ENCODE measurements around the gene TCP1.
"Not testable (repeated sequence)": the region's sequence is repeated elsewhere in the genome, so short reads cannot be mapped to it uniquely, and the experiment has no call there.

Gene TCP1

DNA sequence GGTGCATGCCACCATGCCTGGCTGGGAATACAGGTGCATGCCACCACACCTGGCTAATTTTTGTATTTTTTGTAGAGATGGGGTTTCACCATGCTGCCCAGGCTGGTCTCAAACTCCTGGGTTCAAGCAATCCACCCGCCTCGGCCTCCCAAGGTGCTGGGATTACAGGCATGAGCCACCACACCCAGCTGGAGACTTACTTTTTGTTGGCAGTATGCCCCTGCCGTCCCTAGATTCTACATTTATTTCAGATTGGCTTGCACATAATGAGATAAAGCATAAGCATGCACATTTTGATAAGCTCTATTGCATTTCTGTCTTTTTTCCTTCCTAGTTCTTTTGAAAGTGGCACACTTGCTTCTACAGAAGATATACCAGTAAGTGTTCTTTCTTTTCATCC lies 27.4 kb upstream of the TCP1 start:
- not testable (repeated sequence) for DNase-seq

- no peak for DNase-seq
Observed at GRCh38 chr6:159815410-159815809, 26.0 kb upstream of the TCP1 start.

DNA sequence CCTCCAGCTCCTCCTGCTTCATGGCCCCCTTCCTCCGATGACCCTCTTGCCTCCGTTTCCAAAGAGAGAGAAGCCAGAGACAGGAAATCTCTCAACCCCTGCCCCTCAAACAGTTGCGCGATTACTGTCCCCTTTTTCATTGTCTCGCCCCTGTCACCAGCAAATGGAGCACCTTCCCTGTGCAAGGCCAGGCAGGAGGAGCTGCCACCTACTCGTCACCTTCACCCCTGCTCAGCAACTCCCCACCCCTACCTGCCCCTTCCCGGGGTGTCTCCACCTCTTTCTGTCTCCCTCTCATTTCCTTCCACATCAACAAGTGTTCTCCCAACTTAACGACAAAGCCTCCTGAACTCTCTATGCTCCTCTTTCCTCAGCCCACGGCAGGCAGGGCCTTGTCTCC lies 24.4 kb upstream of the TCP1 start:
- no peak for DNase-seq

GRCh38 chr6:159809149-159809548 lies 19.7 kb upstream of the TCP1 start:
- no peak for DNase-seq

- no peak for DNase-seq
Observed at GRCh38 chr6:159808647-159809046, 19.2 kb upstream of the TCP1 start.

GRCh38 chr6:159807150-159807858 lies 17.9 kb upstream of the TCP1 start:
- no peak for DNase-seq

DNA sequence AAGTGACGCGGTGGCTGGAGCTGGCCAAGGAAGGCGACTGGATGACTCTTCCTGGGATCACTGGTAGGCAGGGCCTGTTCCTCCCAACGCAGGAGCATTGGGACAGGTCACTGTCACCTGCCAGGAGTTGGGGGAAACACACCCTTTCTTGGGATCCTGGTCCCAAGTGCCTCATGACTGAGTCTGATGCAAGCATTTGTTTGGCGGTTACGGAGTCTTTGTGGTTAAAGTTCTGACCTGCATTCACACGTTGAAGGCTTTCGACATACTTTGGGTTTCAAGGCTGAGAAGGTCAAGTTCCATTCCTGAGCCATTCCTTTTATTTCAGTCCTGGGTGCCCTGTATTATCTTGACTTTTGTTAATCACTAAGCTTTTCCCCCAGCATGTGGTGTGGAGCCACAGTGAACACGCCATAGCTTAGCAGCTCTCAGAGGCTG lies 16.6 kb upstream of the TCP1 start:
- DNase-seq = no peak

GRCh38 chr6:159805440-159806020 lies 16.1 kb upstream of the TCP1 start:
- no peak for DNase-seq

- DNase-seq = no peak
Observed at GRCh38 chr6:159804504-159804903, 15.1 kb upstream of the TCP1 start.

- no peak for DNase-seq
Observed at GRCh38 chr6:159801935-159802334, 12.5 kb upstream of the TCP1 start.

- no peak for DNase-seq
Observed at GRCh38 chr6:159800141-159800865, 10.9 kb upstream of the TCP1 start, which contains the start of gene PNLDC1. Gene PNLDC1, plus strand, starts transcription at chr6:159800276. Its CDS starts 32 bp downstream, at chr6:159800308.

- no peak for DNase-seq
Observed at GRCh38 chr6:159797554-159797953, 8.2 kb upstream of the TCP1 start.

- not testable (repeated sequence) for DNase-seq
Observed at GRCh38 chr6:159794976-159795375, 5.6 kb upstream of the TCP1 start.

DNA sequence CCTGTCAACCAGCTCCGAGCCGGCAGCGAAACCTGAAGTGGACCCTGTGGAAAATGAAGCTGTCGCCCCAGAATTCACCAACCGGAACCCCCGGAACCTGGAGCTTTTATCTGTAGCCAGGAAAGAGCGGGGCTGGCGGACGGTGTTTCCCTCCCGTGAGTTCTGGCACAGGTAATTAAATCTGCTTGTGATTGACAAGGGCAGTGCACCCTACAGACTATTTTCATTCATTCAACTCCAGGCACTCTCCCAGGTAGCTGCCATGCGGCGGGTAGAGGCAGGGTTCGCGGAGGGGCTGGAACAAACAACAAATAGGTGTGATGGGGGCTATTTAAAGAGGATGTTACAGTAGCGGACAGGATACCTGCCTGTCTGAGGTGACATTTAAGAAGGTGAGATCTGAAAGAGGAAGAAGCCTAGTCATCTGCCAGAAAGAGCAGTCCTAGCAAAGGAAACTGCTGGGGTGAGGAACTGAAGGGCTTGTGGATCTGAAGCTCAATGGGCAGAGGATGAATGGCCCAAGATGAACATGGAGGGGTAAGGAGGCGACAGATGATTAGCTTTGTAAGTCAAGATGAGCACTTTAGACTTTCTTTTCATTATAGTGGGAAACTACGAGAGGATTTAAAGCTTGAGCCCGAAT lies 1.7 kb upstream of the TCP1 start:
- peak in 1 of 2 donors; percentile 26 for DNase-seq

GRCh38 chr6:159790149-159790955 lies 950 bp upstream of the TCP1 start, which contains the start of gene MRPL18:
Gene MRPL18, plus strand, starts transcription at chr6:159790467. Its CDS starts 121 bp downstream, at chr6:159790588.
- DNase-seq = peak; percentile 89 to 91

DNA sequence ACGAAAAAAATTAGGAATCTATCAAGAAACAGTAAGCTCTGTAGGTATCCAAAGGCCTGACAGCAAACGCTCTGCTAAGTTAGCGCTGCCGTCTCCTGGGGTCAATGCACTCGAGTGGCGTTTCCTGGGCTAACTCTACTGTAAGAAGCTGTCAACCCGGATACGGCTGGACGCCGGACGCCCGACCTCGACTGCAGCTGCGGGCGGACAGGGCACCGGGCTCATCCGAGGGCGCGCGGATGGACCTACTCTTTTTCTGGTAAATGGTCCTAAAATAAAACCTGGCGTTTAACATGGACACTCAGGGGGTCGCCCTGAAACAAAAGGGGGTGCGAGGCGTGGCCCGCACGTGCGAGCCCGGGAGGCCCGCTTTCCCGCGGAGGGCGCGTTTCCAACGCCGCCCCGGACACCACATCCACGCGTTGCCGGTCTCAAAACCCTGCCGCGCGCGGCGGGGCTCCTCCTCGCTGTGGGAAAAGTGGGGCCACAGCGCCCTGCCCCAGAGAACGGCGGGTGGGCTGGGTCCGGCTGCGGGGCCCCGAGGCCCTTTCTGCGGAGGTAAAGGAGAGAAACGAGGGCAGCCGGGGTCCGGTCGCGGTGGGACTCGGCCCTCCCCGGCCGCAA lies 537 bp downstream of the TCP1 start:
- peak; percentile 11 to 29 for DNase-seq

- no peak for DNase-seq
Observed at GRCh38 chr6:159788276-159788675, 1.1 kb downstream of the TCP1 start.

- DNase-seq = no peak
Observed at GRCh38 chr6:159778542-159779103, 10.8 kb downstream of the TCP1 start.

GRCh38 chr6:159778131-159778530 lies 11.3 kb downstream of the TCP1 start:
- DNase-seq = no peak

- no peak for DNase-seq
Observed at GRCh38 chr6:159777240-159777904, 12.0 kb downstream of the TCP1 start.

DNA sequence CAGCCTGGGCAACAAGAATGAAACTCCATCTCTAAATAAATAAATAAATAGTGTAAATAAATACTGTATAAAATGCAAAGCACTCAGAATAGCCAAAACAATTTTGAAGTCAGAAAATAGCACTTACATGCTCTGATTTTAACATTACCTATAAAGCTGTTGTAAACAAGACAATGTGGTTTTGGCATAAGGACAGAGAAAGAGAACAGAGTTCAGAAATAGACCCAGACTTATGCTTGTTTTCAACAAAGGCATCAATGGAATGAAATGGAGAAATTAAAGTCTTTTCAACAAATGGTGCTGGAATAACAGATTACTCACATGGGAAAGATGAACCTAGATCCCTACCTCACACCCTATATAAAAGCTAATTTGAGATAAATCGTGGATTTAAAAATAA lies 17.2 kb downstream of the TCP1 start:
- no peak for DNase-seq

Data from CD4-positive, alpha-beta T cell treated with Interleukin-1 beta for 1 hour (primary cell).